Astrocyte of the spinal cord (primary cell): ENCODE data around the gene LYPD6B.
A peak's percentile ranks its signal among the peaks of the same experiment; 100 is the strongest.

Source experiments
- DNase-seq: peaks from one replicate; pipeline ENCODE4 v3.0.0; 2011; ENCODE audit warnings: low read depth, low spot score
- H3K4me3 ChIP-seq: 2 replicates; pipeline ENCODE4 v1.5.1; 2011; ENCODE audit warnings: low read depth, mild to moderate bottlenecking, low read length, moderate library complexity
- in situ Hi-C: cut with HindIII; loops from 2 replicates; pipeline ENCODE4 v1.10.0; 2017; ENCODE audit warnings: low sequenced_read_pairs
- TF ChIP-seq, protein P1 (sequence below): IDR thresholded peaks from 2 replicates; pipeline ENCODE4 v1.5.1; 2012; ENCODE audit warnings: low read depth, mild to moderate bottlenecking, low read length, inconsistent platforms

LYPD6B gene, protein sequence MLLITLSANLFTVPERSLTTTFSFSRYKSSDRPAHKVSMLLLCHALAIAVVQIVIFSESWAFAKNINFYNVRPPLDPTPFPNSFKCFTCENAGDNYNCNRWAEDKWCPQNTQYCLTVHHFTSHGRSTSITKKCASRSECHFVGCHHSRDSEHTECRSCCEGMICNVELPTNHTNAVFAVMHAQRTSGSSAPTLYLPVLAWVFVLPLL

DNA sequence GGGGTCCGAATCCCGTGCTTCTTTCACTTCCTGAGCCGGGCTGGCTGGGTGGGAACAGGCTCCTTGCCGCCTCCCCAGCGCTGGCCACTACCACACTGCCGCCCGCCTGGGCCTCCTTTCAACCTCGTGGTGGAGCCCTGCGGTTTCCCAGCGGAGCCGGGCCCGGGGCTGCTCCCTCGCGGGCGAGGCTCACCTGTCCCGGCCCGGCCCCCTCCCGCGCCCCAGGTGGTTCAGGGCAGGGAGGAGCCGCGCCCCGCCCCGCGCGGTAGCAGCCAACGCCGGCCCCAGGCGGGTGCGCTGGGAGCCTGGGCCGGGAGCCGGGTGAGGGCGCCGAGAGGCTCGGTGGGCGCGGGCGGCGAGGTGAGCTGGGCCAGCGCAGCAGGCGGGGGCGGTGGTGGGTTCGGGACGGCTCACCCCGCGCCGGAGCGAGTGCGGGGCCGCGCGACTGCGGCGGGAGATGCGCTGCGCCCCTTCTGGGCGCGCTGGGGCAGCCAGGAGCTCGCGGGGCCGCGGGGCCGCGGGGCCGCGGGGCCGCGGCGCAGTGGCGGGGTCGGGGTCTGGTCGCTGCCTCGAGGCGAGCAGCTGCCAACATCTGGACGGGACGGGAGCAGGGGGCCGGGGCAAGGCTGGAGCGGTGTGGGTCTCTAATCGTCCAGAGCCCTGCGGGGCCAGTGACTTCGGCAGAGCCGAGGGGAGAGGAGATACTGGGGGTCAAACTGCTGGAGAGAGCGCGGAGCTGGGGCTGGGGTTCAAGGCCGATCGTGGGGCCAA, at the start of gene LYPD6B:
Gene LYPD6B (plus strand): TSS at position 258 of the 771 bp plus-strand sequence. CDS start 92,250 bp downstream, outside the sequence.
- peak within 1 kb of the TSS; percentile 17 for H3K4me3 ChIP-seq
- in situ Hi-C loops: no loop called here
- TF ChIP-seq, protein P1, sequence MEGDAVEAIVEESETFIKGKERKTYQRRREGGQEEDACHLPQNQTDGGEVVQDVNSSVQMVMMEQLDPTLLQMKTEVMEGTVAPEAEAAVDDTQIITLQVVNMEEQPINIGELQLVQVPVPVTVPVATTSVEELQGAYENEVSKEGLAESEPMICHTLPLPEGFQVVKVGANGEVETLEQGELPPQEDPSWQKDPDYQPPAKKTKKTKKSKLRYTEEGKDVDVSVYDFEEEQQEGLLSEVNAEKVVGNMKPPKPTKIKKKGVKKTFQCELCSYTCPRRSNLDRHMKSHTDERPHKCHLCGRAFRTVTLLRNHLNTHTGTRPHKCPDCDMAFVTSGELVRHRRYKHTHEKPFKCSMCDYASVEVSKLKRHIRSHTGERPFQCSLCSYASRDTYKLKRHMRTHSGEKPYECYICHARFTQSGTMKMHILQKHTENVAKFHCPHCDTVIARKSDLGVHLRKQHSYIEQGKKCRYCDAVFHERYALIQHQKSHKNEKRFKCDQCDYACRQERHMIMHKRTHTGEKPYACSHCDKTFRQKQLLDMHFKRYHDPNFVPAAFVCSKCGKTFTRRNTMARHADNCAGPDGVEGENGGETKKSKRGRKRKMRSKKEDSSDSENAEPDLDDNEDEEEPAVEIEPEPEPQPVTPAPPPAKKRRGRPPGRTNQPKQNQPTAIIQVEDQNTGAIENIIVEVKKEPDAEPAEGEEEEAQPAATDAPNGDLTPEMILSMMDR: no peak
- no peak for DNase-seq

DNA sequence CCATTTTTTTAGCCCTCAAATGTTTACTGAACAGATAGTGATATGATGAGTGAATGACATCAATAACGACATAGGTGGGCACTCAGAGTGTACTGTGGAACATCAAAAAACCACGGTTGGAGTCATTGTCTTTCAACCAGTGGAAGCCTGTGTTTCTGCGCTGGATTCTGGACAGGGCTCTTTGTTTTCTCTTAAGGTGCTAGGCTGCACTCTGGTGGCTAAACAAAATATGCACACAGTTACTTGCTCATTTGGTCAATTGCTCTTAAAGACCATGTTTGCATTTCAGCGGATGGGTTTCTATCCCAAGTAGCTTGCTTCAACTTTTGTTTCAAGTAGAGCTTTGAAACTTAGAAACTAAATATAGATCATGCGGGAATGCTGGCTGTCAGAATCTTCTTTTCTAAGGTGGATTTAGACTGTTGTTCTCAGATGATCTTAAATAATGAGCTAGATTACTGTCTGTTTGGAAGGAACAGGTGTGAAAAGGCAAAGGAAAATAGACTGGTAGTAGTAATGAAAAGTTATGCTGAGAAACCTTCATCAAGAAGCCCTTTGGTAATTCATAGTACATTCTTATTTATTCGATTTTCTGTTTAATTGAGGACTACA, 48.5 kb upstream of the LYPD6B start:
- peak; percentile 82 for DNase-seq
- H3K4me3 ChIP-seq: no peak overlapping the region
- in situ Hi-C loops: no loop called here
- TF ChIP-seq, protein P1: peak; percentile 62

DNA sequence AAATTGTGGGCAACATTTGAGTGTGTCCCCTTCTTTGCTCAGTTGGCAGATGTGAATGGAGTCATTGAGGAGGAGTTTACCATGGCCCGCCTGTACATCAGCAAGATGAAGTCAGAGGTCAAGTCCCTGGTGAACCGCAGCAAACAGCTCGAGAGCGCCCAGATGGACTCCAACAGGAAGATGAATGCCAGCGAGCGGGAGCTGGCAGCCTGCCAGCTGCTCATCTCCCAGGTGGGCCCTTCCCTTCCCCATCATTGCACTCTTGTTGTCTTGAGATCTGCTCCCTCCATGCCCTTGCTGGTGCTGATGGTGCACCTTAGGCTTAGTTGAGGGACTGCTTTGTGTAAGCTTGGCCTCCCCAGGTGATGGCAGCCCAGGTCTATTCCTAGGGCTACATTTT, 47.5 kb upstream of the LYPD6B start:
- TF ChIP-seq, protein P1: no peak
- DNase-seq: no peak
- H3K4me3 ChIP-seq: no peak overlapping the region
- in situ Hi-C loops: no loop called here

DNA sequence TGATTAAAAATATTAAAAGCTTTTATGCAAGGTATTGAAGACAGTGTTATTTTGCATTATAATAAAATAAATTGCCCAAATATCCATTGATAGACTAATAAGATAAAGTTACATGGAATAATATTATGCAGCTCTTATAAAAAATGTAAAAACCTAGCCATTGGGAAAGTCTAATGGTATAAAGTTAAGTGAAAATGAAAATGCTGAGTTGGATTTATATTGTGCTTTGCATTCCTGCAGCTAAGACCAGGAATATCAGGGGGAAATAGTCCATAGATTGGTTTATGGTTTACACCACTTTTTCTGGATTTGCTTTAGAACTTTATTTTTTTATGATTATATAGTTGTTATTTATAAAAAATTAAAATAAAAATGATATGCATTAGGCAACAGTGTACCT, 46.1 kb upstream of the LYPD6B start:
- DNase-seq: no peak
- no peak overlapping the region for H3K4me3 ChIP-seq
- in situ Hi-C loops: no loop called here
- TF ChIP-seq, protein P1: no peak

DNA sequence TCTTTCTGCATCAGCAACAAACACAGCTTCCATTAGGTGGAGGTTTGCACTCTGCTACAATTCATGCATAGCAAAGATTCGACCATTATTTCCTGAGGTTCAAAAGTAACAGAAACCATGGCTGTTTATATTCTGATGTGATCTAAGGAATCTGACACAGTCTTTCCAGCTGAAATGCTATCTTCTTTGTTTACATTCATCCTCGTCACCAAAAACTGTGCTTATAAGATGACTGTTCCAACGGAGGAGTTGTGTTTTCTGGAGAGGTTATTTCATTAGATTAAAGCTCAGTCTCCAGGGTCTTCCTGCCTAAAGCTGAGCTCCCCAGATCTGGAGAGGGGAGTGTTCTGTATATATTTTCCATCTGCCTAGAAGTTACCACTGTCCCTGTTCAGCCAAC, 45.1 kb upstream of the LYPD6B start:
- in situ Hi-C loops: no loop called here
- no peak overlapping the region for H3K4me3 ChIP-seq
- no peak for DNase-seq
- TF ChIP-seq, protein P1: no peak

DNA sequence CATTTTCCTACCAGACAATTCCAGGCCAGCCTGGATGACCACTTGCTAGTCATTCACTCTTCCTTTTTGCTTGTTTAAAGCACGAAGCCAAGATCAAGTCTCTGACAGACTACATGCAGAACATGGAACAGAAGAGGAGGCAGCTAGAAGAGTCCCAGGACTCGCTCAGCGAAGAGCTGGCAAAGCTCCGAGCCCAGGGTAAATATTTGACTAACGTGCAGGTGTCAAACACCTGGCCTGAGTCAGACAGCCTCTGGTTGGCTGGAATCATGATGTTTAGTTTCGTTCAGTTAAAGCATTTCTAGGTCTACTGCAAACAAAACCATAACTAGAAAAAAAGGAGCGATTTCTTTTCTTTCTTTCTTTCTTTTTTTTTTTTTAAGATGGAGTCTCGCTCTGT, 44.2 kb upstream of the LYPD6B start:
- TF ChIP-seq, protein P1: no peak
- no peak for DNase-seq
- in situ Hi-C loops: no loop called here

More for the DNA sequence above, 44.2 kb upstream of the LYPD6B start:
- no peak overlapping the region for H3K4me3 ChIP-seq
